Measurements from ENCODE around the gene VGLL3. TPM values are rescaled to one million over a fixed set of nuclear protein-coding genes. Genes with fewer than 3 reads are reported as not detected.

VGLL3 gene
- polyA plus RNA-seq, 1 donor from 2014 or later = 0.06 TPM

GRCh38 chr3:86960550-86960949 lies 30.4 kb downstream of the VGLL3 start:
- Histone ChIP-seq H3K27ac (ENCODE audit: low read length) (no peak overlapping the region), H2AFZ (ENCODE audit: low read depth, low read length) (no peak overlapping the region), H3K79me2 (replicated peaks; ENCODE audit: insufficient read depth, low read length) (no peaks in the 10 kb centered on the region), H3K9me2 (ENCODE audit: insufficient read depth, low read length) (no peaks in the 10 kb centered on the region), H3K4me3 (ENCODE audit: low read length) (no peak overlapping the region), H3K36me3 (ENCODE audit: insufficient read depth, low read length) (no peaks in the 10 kb centered on the region), H4K20me1 (ENCODE audit: insufficient read depth) (no peaks in the 10 kb centered on the region), H3K27me3 (ENCODE audit: insufficient read depth, low read depth, low read length) (no peaks in the 10 kb centered on the region), H3K4me2 (ENCODE audit: low read length) (no peak overlapping the region), H3K9me3 (ENCODE audit: low read length) (no peaks in the 10 kb centered on the region), H3F3A (ENCODE audit: insufficient read depth, low read length, poor library complexity, severe bottlenecking) (no peaks in the 10 kb centered on the region), H3K9ac (ENCODE audit: low read length) (no peak overlapping the region)
- TF ChIP-seq MXI1 (conservative IDR thresholded peaks at IDR 0.05; ENCODE audit: poor library complexity, severe bottlenecking) = no peak
- TF ChIP-seq EP300 (conservative IDR thresholded peaks at IDR 0.05; ENCODE audit: poor library complexity, severe bottlenecking) = no peak
- TF ChIP-seq POLR2AphosphoS5 (IDR thresholded peaks at IDR 0.05) = no peak
- TF ChIP-seq CTCF (IDR thresholded peaks at IDR 0.05; ENCODE audit: poor library complexity, severe bottlenecking) = no peak
- TF ChIP-seq EZH2 (IDR thresholded peaks at IDR 0.05; ENCODE audit: borderline replicate concordance, insufficient read depth, low read length, poor library complexity, severe bottlenecking) = no peak
- TF ChIP-seq TAF1 (IDR thresholded peaks at IDR 0.05; ENCODE audit: low read depth) = no peak
- no peak for TF ChIP-seq SMC3 (conservative IDR thresholded peaks at IDR 0.05; ENCODE audit: poor library complexity)
- TF ChIP-seq RAD21 (conservative IDR thresholded peaks at IDR 0.05) = no peak

- no peaks in the 10 kb centered on the region for H3K9me2 ChIP-seq (ENCODE audit: insufficient read depth, low read length)
- no peak overlapping the region for H3K4me2 ChIP-seq (ENCODE audit: low read length)
- H3K27ac ChIP-seq (ENCODE audit: low read length) = no peak overlapping the region
- H3K27me3 ChIP-seq (ENCODE audit: insufficient read depth, low read depth, low read length) = no peaks in the 10 kb centered on the region
- no peaks in the 10 kb centered on the region for H4K20me1 ChIP-seq (ENCODE audit: insufficient read depth)
- H3F3A ChIP-seq (ENCODE audit: insufficient read depth, low read length, poor library complexity, severe bottlenecking) = no peaks in the 10 kb centered on the region
- H2AFZ ChIP-seq (ENCODE audit: low read depth, low read length) = no peak overlapping the region
- no peaks in the 10 kb centered on the region for H3K36me3 ChIP-seq (ENCODE audit: insufficient read depth, low read length)
- H3K79me2 ChIP-seq (replicated peaks; ENCODE audit: insufficient read depth, low read length) = no peaks in the 10 kb centered on the region
- no peak overlapping the region for H3K4me3 ChIP-seq (ENCODE audit: low read length)
- no peaks in the 10 kb centered on the region for H3K9me3 ChIP-seq (ENCODE audit: low read length)
- H3K9ac ChIP-seq (ENCODE audit: low read length) = no peak overlapping the region
- no peak for TF ChIP-seq POLR2AphosphoS5 (IDR thresholded peaks at IDR 0.05)
- TF ChIP-seq EP300 (conservative IDR thresholded peaks at IDR 0.05; ENCODE audit: poor library complexity, severe bottlenecking) = no peak
- no peak for TF ChIP-seq RAD21 (conservative IDR thresholded peaks at IDR 0.05)
- no peak for TF ChIP-seq CTCF (IDR thresholded peaks at IDR 0.05; ENCODE audit: poor library complexity, severe bottlenecking)
- TF ChIP-seq REST (IDR thresholded peaks at IDR 0.05; ENCODE audit: borderline replicate concordance) = no peak
- no peak for TF ChIP-seq EZH2 (IDR thresholded peaks at IDR 0.05; ENCODE audit: borderline replicate concordance, insufficient read depth, low read length, poor library complexity, severe bottlenecking)
- TF ChIP-seq TAF1 (IDR thresholded peaks at IDR 0.05; ENCODE audit: low read depth) = no peak
- TF ChIP-seq SMC3 (conservative IDR thresholded peaks at IDR 0.05; ENCODE audit: poor library complexity) = no peak
- TF ChIP-seq MXI1 (conservative IDR thresholded peaks at IDR 0.05; ENCODE audit: poor library complexity, severe bottlenecking) = no peak
These were observed 32.4 kb downstream of the VGLL3 start for GRCh38 chr3:86958534-86958933.
